CD4-positive, CD25-positive, alpha-beta regulatory T cell (primary cell): ENCODE results near the gene NFE2L1. TPM values are rescaled to one million over a fixed set of nuclear protein-coding genes. Genes with fewer than 3 reads are reported as not detected.

Experiments
- ATAC-seq, 2 donors: fragments of 150-1000 bp; cut with Tn5 transposase; one replicate each; pipeline ENCODE4 v1.10.0; 2021; ENCODE audit warnings: low read depth in 2 of 2, moderate number of reproducible peaks in 2 of 2, moderate library complexity in 1 of 2
- DNase-seq, 3 donors: peaks; one replicate each; pipeline versions ENCODE4 v3.0.0 to v3.0.0-alpha.2; 2012 to 2022; ENCODE audit warnings: mixed read lengths in 1 of 3
- H3K27ac ChIP-seq: one replicate; pipeline ENCODE4 v1.7.0; 2013; ENCODE audit warnings: mild to moderate bottlenecking, low read length; ENCODE audit not compliant: insufficient read depth, poor library complexity, severe bottlenecking
- H3K27me3 ChIP-seq: one replicate; pipeline ENCODE4 v1.7.0; 2013; ENCODE audit warnings: low read length; ENCODE audit not compliant: control insufficient read depth, insufficient read depth
- H3K36me3 ChIP-seq: one replicate; pipeline ENCODE4 v1.7.0; 2013; ENCODE audit warnings: mild to moderate bottlenecking, low read length, moderate library complexity; ENCODE audit not compliant: control insufficient read depth, insufficient read depth
- H3K4me1 ChIP-seq: 2 replicates; pipeline ENCODE4 v1.7.0; 2013; ENCODE audit warnings: mild to moderate bottlenecking, low read length; ENCODE audit not compliant: insufficient read depth, control insufficient read depth, poor library complexity, severe bottlenecking
- H3K4me3 ChIP-seq: one replicate; pipeline ENCODE4 v1.7.0; 2013; ENCODE audit warnings: low read depth, mild to moderate bottlenecking, low read length, moderate library complexity
- H3K9me3 ChIP-seq, 2 experiments: 1 replicate in 1 of 2; 2 replicates in 1 of 2; pipeline ENCODE4 v1.7.0; 2013; ENCODE audit warnings: low read length in 2 of 2, mild to moderate bottlenecking in 1 of 2, moderate library complexity in 1 of 2; ENCODE audit not compliant: control insufficient read depth in 2 of 2
- H3K27ac Mint-ChIP-seq, 3 donors: one replicate each; pipeline ENCODE4 v1.8.0; 2020 to 2022; ENCODE audit warnings: mild to moderate bottlenecking in 3 of 3, mixed read lengths in 3 of 3, moderate library complexity in 2 of 3
- H3K27me3 Mint-ChIP-seq: one replicate; pipeline ENCODE4 v1.8.0; 2022; ENCODE audit warnings: mild to moderate bottlenecking, mixed read lengths
- H3K36me3 Mint-ChIP-seq: one replicate; pipeline ENCODE4 v1.8.0; 2020; ENCODE audit warnings: mixed read lengths
- H3K4me1 Mint-ChIP-seq, 4 donors: one replicate each; pipeline ENCODE4 v1.8.0; 2020 to 2022; ENCODE audit warnings: mixed read lengths in 4 of 4, mild to moderate bottlenecking in 1 of 4
- H3K4me3 Mint-ChIP-seq, 4 donors: one replicate each; pipeline ENCODE4 v1.8.0; 2020 to 2022; ENCODE audit warnings: mild to moderate bottlenecking in 4 of 4, mixed read lengths in 4 of 4, moderate library complexity in 3 of 4
- H3K9me3 Mint-ChIP-seq, 7 donors: one replicate each; pipeline ENCODE4 v1.8.0; 2020 to 2022; ENCODE audit warnings: mixed read lengths in 7 of 7, mild to moderate bottlenecking in 3 of 7, moderate library complexity in 2 of 7
- polyA plus RNA-seq, 4 donors: library from polyadenylated mRNA; unstranded; fragments of 300-500 nt; fragmentation: Illumina TruSeq; gene quantifications; one replicate each; pipeline ENCODE4 v1.2.3, GENCODE V29; 2021
- total RNA-seq: library from RNA; stranded (reverse); gene quantifications from one replicate; pipeline ENCODE4 v1.2.3, GENCODE V29; 2022

Gene NFE2L1
- total and polyA plus RNA-seq, 5 donors from 2014 or later, result 6.7 to 41.0 (median 7.3) TPM

- Histone ChIP-seq H3K27me3 (no peaks in the 10 kb centered on the region), H3K36me3 (peaks cover 72% of the 10 kb centered on the region), H3K27ac (no peak overlapping the region), H3K4me1 (no peaks in the 10 kb centered on the region), H3K4me3 (no peak overlapping the region), H3K9me3 (no peaks in the 10 kb centered on the region)
- no peak overlapping the region for H3K4me3 Mint-ChIP-seq
- no peak for ATAC-seq
- no peak for DNase-seq
- no peaks in the 10 kb centered on the region for H3K27me3 Mint-ChIP-seq
- H3K36me3 Mint-ChIP-seq, result peaks cover 34% of the 10 kb centered on the region
- H3K9me3 Mint-ChIP-seq, result peaks cover 0 to 1% (median 0%) of the 10 kb centered on the region in 7 donors
- H3K27ac Mint-ChIP-seq, result no peak overlapping the region
- H3K4me1 Mint-ChIP-seq, result peaks cover 0 to 23% (median 13%) of the 10 kb centered on the region in 4 donors
These were observed 10.4 kb downstream of the NFE2L1 start for GRCh38 chr17:48058393-48059124.

- Histone ChIP-seq H3K9me3 (no peaks in the 10 kb centered on the region), H3K4me1 (no peaks in the 10 kb centered on the region), H3K36me3 (peaks cover 73% of the 10 kb centered on the region), H3K4me3 (no peak overlapping the region), H3K27ac (no peak overlapping the region), H3K27me3 (no peaks in the 10 kb centered on the region)
- Mint-ChIP-seq H3K27me3 (no peaks in the 10 kb centered on the region), H3K4me1 (peaks cover 0 to 21% (median 13%) of the 10 kb centered on the region in 4 donors), H3K27ac (peak overlapping the region in 1 of 3 donors; percentile 12), H3K36me3 (peaks cover 36% of the 10 kb centered on the region), H3K9me3 (peaks cover 0 to 1% (median 0%) of the 10 kb centered on the region in 7 donors), H3K4me3 (no peak overlapping the region)
- ATAC-seq (no peak), DNase-seq (no peak)
These were observed 11.0 kb downstream of the NFE2L1 start for GRCh38 chr17:48059125-48059668.

GRCh38 chr17:48060249-48060648, 12.1 kb downstream of the NFE2L1 start:
- peaks cover 0 to 1% (median 0%) of the 10 kb centered on the region in 7 donors for H3K9me3 Mint-ChIP-seq

GRCh38 chr17:48062273-48062672, 14.1 kb downstream of the NFE2L1 start:
- H3K36me3 Mint-ChIP-seq, result peaks cover 37% of the 10 kb centered on the region
- ATAC-seq (no peak), DNase-seq (no peak)
- no peak overlapping the region for H3K4me3 Mint-ChIP-seq
- Histone ChIP-seq H3K9me3 (no peaks in the 10 kb centered on the region), H3K4me1 (no peaks in the 10 kb centered on the region), H3K27ac (no peak overlapping the region), H3K4me3 (no peak overlapping the region), H3K36me3 (peaks cover 62% of the 10 kb centered on the region), H3K27me3 (no peaks in the 10 kb centered on the region)
- peak overlapping the region in 1 of 3 donors; percentile 85 for H3K27ac Mint-ChIP-seq
- peaks cover 0 to 8% (median 5%) of the 10 kb centered on the region in 4 donors for H3K4me1 Mint-ChIP-seq
- H3K27me3 Mint-ChIP-seq, result no peaks in the 10 kb centered on the region
- H3K9me3 Mint-ChIP-seq, result peaks cover 0 to 1% (median 0%) of the 10 kb centered on the region in 7 donors

More at GRCh38 chr17:48060249-48060648, 12.1 kb downstream of the NFE2L1 start:
- Histone ChIP-seq H3K27me3 (no peaks in the 10 kb centered on the region), H3K4me1 (no peaks in the 10 kb centered on the region), H3K9me3 (no peaks in the 10 kb centered on the region), H3K4me3 (no peak overlapping the region), H3K36me3 (peaks cover 74% of the 10 kb centered on the region), H3K27ac (no peak overlapping the region)
- DNase-seq (no peak), ATAC-seq (no peak)
- Mint-ChIP-seq H3K27me3 (no peaks in the 10 kb centered on the region), H3K27ac (no peak overlapping the region), H3K36me3 (peaks cover 40% of the 10 kb centered on the region), H3K4me3 (no peak overlapping the region), H3K4me1 (peaks cover 0 to 17% (median 11%) of the 10 kb centered on the region in 4 donors)

GRCh38 chr17:48064638-48065037, 16.5 kb downstream of the NFE2L1 start:
- Mint-ChIP-seq H3K4me3 (no peak overlapping the region), H3K36me3 (peaks cover 29% of the 10 kb centered on the region), H3K9me3 (peaks cover 0 to 1% (median 0%) of the 10 kb centered on the region in 7 donors), H3K27me3 (no peaks in the 10 kb centered on the region), H3K27ac (peak overlapping the region in 2 of 3 donors; percentile 11 to 27), H3K4me1 (peaks cover 0 to 8% (median 5%) of the 10 kb centered on the region in 4 donors)
- no peak overlapping the region for H3K27ac ChIP-seq
- DNase-seq (no peak), ATAC-seq (no peak)
- peaks cover 46% of the 10 kb centered on the region for H3K36me3 ChIP-seq
- H3K9me3 ChIP-seq, result no peaks in the 10 kb centered on the region
- H3K4me3 ChIP-seq, result no peak overlapping the region
- H3K27me3 ChIP-seq, result no peaks in the 10 kb centered on the region
- no peaks in the 10 kb centered on the region for H3K4me1 ChIP-seq

GRCh38 chr17:48066192-48066591, 18.0 kb downstream of the NFE2L1 start:
- H3K9me3 Mint-ChIP-seq, result peaks cover 0 to 1% (median 0%) of the 10 kb centered on the region in 7 donors
- no peaks in the 10 kb centered on the region for H3K27me3 Mint-ChIP-seq
- Histone ChIP-seq H3K36me3 (peaks cover 43% of the 10 kb centered on the region), H3K4me3 (no peak overlapping the region), H3K9me3 (no peaks in the 10 kb centered on the region), H3K27ac (no peak overlapping the region), H3K27me3 (no peaks in the 10 kb centered on the region), H3K4me1 (no peaks in the 10 kb centered on the region)
- no peak overlapping the region for H3K4me3 Mint-ChIP-seq
- H3K27ac Mint-ChIP-seq, result no peak overlapping the region
- peaks cover 0 to 8% (median 5%) of the 10 kb centered on the region in 4 donors for H3K4me1 Mint-ChIP-seq
- DNase-seq, result no peak
- H3K36me3 Mint-ChIP-seq, result peaks cover 33% of the 10 kb centered on the region
- ATAC-seq, result no peak

- Mint-ChIP-seq H3K4me1 (peaks cover 0 to 8% (median 5%) of the 10 kb centered on the region in 4 donors), H3K27me3 (no peaks in the 10 kb centered on the region), H3K9me3 (peaks cover 0 to 1% (median 0%) of the 10 kb centered on the region in 7 donors), H3K36me3 (peaks cover 34% of the 10 kb centered on the region), H3K4me3 (no peak overlapping the region), H3K27ac (peak overlapping the region in 2 of 3 donors; percentile 53 to 87)
- no peak overlapping the region for H3K27ac ChIP-seq
- no peak overlapping the region for H3K4me3 ChIP-seq
- no peaks in the 10 kb centered on the region for H3K27me3 ChIP-seq
- no peak for DNase-seq
- H3K4me1 ChIP-seq, result no peaks in the 10 kb centered on the region
- no peaks in the 10 kb centered on the region for H3K9me3 ChIP-seq
- H3K36me3 ChIP-seq, result peaks cover 45% of the 10 kb centered on the region
- ATAC-seq, result no peak
These were observed 18.5 kb downstream of the NFE2L1 start for GRCh38 chr17:48066656-48067055.
